ENCODE results near the gene MRC2. TPM values are rescaled to one million over a fixed set of nuclear protein-coding genes. Genes with fewer than 3 reads are reported as not detected.
A peak's percentile ranks its signal among the peaks of the same experiment; 100 is the strongest.

The MRC2 gene
- total RNA-seq, 1 donor from 2014 or later: 127 TPM

GRCh38 chr17:62723842-62724241 is 96.4 kb downstream of the MRC2 start:
- Histone ChIP-seq H3K27me3 (no peaks in the 10 kb centered on the region), H3K9me3 (no peaks in the 10 kb centered on the region), H3K27ac (no peak overlapping the region), H3K4me3 (no peak overlapping the region), H3K4me1 (peaks cover 9% of the 10 kb centered on the region), H3K36me3 (no peaks in the 10 kb centered on the region)
- intact Hi-C loops (cut with DNase I): no loop called here
- no peak for TF ChIP-seq CTCF (IDR thresholded peaks at IDR 0.05)
- DNase-seq (no peak), ATAC-seq (no peak)

GRCh38 chr17:62724398-62725146 is 97.1 kb downstream of the MRC2 start:
- no peak for TF ChIP-seq CTCF (IDR thresholded peaks at IDR 0.05)
- Histone ChIP-seq H3K4me3 (no peak overlapping the region), H3K9me3 (no peaks in the 10 kb centered on the region), H3K4me1 (peaks cover 9% of the 10 kb centered on the region), H3K27ac (peak overlapping the region; percentile 55), H3K36me3 (no peaks in the 10 kb centered on the region), H3K27me3 (no peaks in the 10 kb centered on the region)
- peak; percentile 46 for ATAC-seq
- intact Hi-C loops (cut with DNase I): no loop called here
- DNase-seq: no peak

GRCh38 chr17:62725791-62726249 is 98.3 kb downstream of the MRC2 start:
- H3K4me1 ChIP-seq: peaks cover 9% of the 10 kb centered on the region
- peak; percentile 75 for ATAC-seq
- no peak for DNase-seq
- no peaks in the 10 kb centered on the region for H3K9me3 ChIP-seq
- no peaks in the 10 kb centered on the region for H3K27me3 ChIP-seq
- H3K27ac ChIP-seq: no peak overlapping the region
- intact Hi-C loops (cut with DNase I): no loop called here
- no peak overlapping the region for H3K4me3 ChIP-seq
- no peak for TF ChIP-seq CTCF (IDR thresholded peaks at IDR 0.05)
- no peaks in the 10 kb centered on the region for H3K36me3 ChIP-seq

- intact Hi-C loops (cut with DNase I): no loop called here
- Histone ChIP-seq H3K4me1 (peaks cover 9% of the 10 kb centered on the region), H3K27me3 (no peaks in the 10 kb centered on the region), H3K36me3 (no peaks in the 10 kb centered on the region), H3K9me3 (no peaks in the 10 kb centered on the region), H3K4me3 (no peak overlapping the region), H3K27ac (no peak overlapping the region)
- DNase-seq (no peak), ATAC-seq (peak; percentile 27)
- no peak for TF ChIP-seq CTCF (IDR thresholded peaks at IDR 0.05)
Measured at GRCh38 chr17:62727916-62728672, 100.6 kb downstream of the MRC2 start.

GRCh38 chr17:62732125-62732524 is 104.7 kb downstream of the MRC2 start:
- Histone ChIP-seq H3K4me1 (no peaks in the 10 kb centered on the region), H3K27me3 (no peaks in the 10 kb centered on the region), H3K27ac (no peak overlapping the region), H3K4me3 (no peak overlapping the region), H3K9me3 (no peaks in the 10 kb centered on the region), H3K36me3 (no peaks in the 10 kb centered on the region)
- no peak for DNase-seq
- intact Hi-C loops (cut with DNase I): no loop called here
- TF ChIP-seq CTCF (IDR thresholded peaks at IDR 0.05): no peak
- ATAC-seq: no peak

Data from upper lobe of right lung (tissue), 1 donor.